Spleen (tissue), 11 donors: ENCODE results near the gene PSD. TPM values are rescaled to one million over a fixed set of nuclear protein-coding genes. Genes with fewer than 3 reads are reported as not detected.

Experiments used
- DNase-seq: peaks from one replicate; pipeline ENCODE4 v3.0.0-alpha.2; 2020
- H3K27ac ChIP-seq, 8 donors: fragments of 200-600 bp; sonication (generic) in 7 of 8; 1 replicate in 4 of 8; 2 replicates in 4 of 8; pipeline versions ENCODE4 v1.5.0 to v1.8.0; 2016 to 2021; ENCODE audit warnings: inconsistent platforms in 4 of 8, mild to moderate bottlenecking in 4 of 8, moderate library complexity in 1 of 8
- H3K27me3 ChIP-seq, 7 donors: fragments of 200-600 bp; sonication (generic) in 6 of 7; replicated peaks in 1 of 7; 1 replicate in 4 of 7; 2 replicates in 3 of 7; pipeline versions ENCODE4 v1.5.0 to v1.8.0; 2016 to 2021; ENCODE audit warnings: inconsistent platforms in 3 of 7, mild to moderate bottlenecking in 1 of 7
- H3K36me3 ChIP-seq, 6 donors: fragments of 200-600 bp; sonication (generic) in 5 of 6; 1 replicate in 4 of 6; 2 replicates in 2 of 6; pipeline versions ENCODE4 v1.5.0 to v1.8.0; 2016 to 2021; ENCODE audit warnings: inconsistent platforms in 2 of 6
- H3K4me1 ChIP-seq, 6 donors: fragments of 200-600 bp; sonication (generic) in 5 of 6; 1 replicate in 3 of 6; 2 replicates in 3 of 6; pipeline versions ENCODE4 v1.5.0 to v1.8.0; 2016 to 2021; ENCODE audit warnings: inconsistent platforms in 3 of 6
- H3K4me3 ChIP-seq, 8 donors: fragments of 200-600 bp; sonication (generic) in 7 of 8; 1 replicate in 4 of 8; 2 replicates in 4 of 8; pipeline versions ENCODE4 v1.5.0 to v1.8.0; 2016 to 2021; ENCODE audit warnings: inconsistent platforms in 4 of 8, mild to moderate bottlenecking in 4 of 8, moderate library complexity in 2 of 8
- H3K9me3 ChIP-seq, 8 donors: fragments of 200-600 bp; sonication (generic) in 7 of 8; 1 replicate in 4 of 8; 2 replicates in 4 of 8; pipeline versions ENCODE4 v1.5.0 to v1.8.0; 2016 to 2021; ENCODE audit warnings: inconsistent platforms in 4 of 8
- CTCF ChIP-seq, 11 experiments: fragments of 200-600 bp in 7 of 11; fragments of 450-650 bp in 4 of 11; sonication (generic) in 4 of 11; IDR thresholded peaks in 8 of 11; conservative IDR thresholded peaks in 3 of 11; 1 replicate in 7 of 11; 2 replicates in 4 of 11; pipeline versions ENCODE4 v1.4.0 to v1.8.0; 2016 to 2021; ENCODE audit warnings: antibody characterized with exemption in 11 of 11, inconsistent platforms in 4 of 11, mild to moderate bottlenecking in 1 of 11
- POLR2A ChIP-seq, 3 donors: fragments of 450-650 bp; IDR thresholded peaks; one replicate each; pipeline ENCODE4 v1.5.1; 2017; ENCODE audit warnings: antibody characterized with exemption in 3 of 3, mild to moderate bottlenecking in 1 of 3
- POLR2AphosphoS5 ChIP-seq, 3 donors: sonication (generic); formaldehyde crosslinking; IDR thresholded peaks; one replicate each; pipeline ENCODE4 v1.5.1; 2017; ENCODE audit warnings: antibody characterized with exemption in 3 of 3
- WGBS, 5 donors: extraction: QIAGEN DNeasy Blood & Tissue Kit in 3 of 5; methylation state at CpG; one replicate each; pipeline versions ENCODE4 v1.1.5 to v1.1.7; 2013 to 2018; 5-methylcytosine and 5-hydroxymethylcytosine counted together
- intact Hi-C: fragments of 100-400 bp; cut with DNase I; formaldehyde crosslinking; loops from one replicate; pipeline ENCODE4 v1.15.0; 2023; ENCODE audit warnings: low total_unique reads
- polyA plus RNA-seq, 3 donors: library from polyadenylated mRNA; stranded (reverse); fragments of 200-250 nt; gene quantifications; one replicate each; pipeline ENCODE4 v1.2.1, GENCODE V29; 2013
- total RNA-seq, 7 donors: library from RNA; depleted of rRNA in 3 of 7; stranded (reverse); fragments of >200 nt in 3 of 7; fragmentation: NEBNext Ultra II Directional in 4 of 7; extraction: Animal tissue kit (Norgen Biotek cat#: 25700) in 4 of 7; gene quantifications; one replicate each; pipeline versions ENCODE4 v1.1.0 to v1.2.1, GENCODE V29; 2016 to 2021
- donor health status: healthy with polysubstance abuse.
- donor health status: DM: no; HTN: no; CAD: no; lungs with moderate emphysema.
- donor health status: DM: no; HTN: no; CAD: no.
- donor health status: Bipolar disorder and iron deficiency.
- donor health status: healthy.
- donor health status: DM: no; HTN: no; CAD: no.
- donor health status: DM: yes; HTN: yes; CAD: no.

PSD gene
- total and polyA plus RNA-seq, 10 donors, result 0.59 to 2.5 (median 1.2) TPM

- no peak overlapping the region for H3K27ac ChIP-seq
- H3K36me3 ChIP-seq, result no peaks in the 10 kb centered on the region
- 80 to 90% (median 86%) methylated on average over 13 to 14 of the region's 14 CpGs for WGBS, 5 donors
- H3K4me3 ChIP-seq, result no peak overlapping the region
- H3K4me1 ChIP-seq, result peaks cover 5 to 36% (median 25%) of the 10 kb centered on the region in 6 donors
- TF ChIP-seq POLR2AphosphoS5 (IDR thresholded peaks at IDR 0.05) (no peak), POLR2A (IDR thresholded peaks at IDR 0.05) (no peak), CTCF (IDR thresholded peaks at IDR 0.05 in 8 of 11, conservative IDR thresholded peaks at IDR 0.05 in 3 of 11) (no peak)
- H3K9me3 ChIP-seq, result no peaks in the 10 kb centered on the region
- intact Hi-C loops, result no loop called here
- DNase-seq, result no peak
- H3K27me3 ChIP-seq, result peaks cover 15 to 98% (median 64%) of the 10 kb centered on the region in 7 donors
These were observed 7.0 kb downstream of the PSD start for GRCh38 chr10:102411341-102412255.

GRCh38 chr10:102410429-102411073 is 8.0 kb downstream of the PSD start:
- Histone ChIP-seq H3K4me1 (peaks cover 5 to 36% (median 25%) of the 10 kb centered on the region in 6 donors), H3K9me3 (no peaks in the 10 kb centered on the region), H3K4me3 (peak overlapping the region; percentile 8 to 71 (median 24)), H3K27ac (no peak overlapping the region), H3K36me3 (no peaks in the 10 kb centered on the region), H3K27me3 (peaks cover 15 to 88% (median 58%) of the 10 kb centered on the region in 7 donors)
- 2 to 11% (median 4%) methylated on average over 16 to 48 of the region's 48 CpGs for WGBS, 5 donors
- TF ChIP-seq POLR2AphosphoS5 (IDR thresholded peaks at IDR 0.05) (peak in 2 of 3 donors; percentile 29 to 47), CTCF (IDR thresholded peaks at IDR 0.05 in 8 of 11, conservative IDR thresholded peaks at IDR 0.05 in 3 of 11) (no peak)
- intact Hi-C loops, result no loop called here
- no peak for DNase-seq

GRCh38 chr10:102409604-102410428 is 8.8 kb downstream of the PSD start:
- Histone ChIP-seq H3K36me3 (no peaks in the 10 kb centered on the region), H3K27me3 (peaks cover 13 to 81% (median 55%) of the 10 kb centered on the region in 7 donors), H3K27ac (peak overlapping the region in 4 of 8 donors; percentile 13 to 43 (median 34)), H3K9me3 (no peaks in the 10 kb centered on the region), H3K4me1 (peaks cover 5 to 36% (median 25%) of the 10 kb centered on the region in 6 donors), H3K4me3 (peak overlapping the region in 7 of 8 donors; percentile 15 to 71 (median 40))
- intact Hi-C loops, result no loop called here
- TF ChIP-seq POLR2AphosphoS5 (IDR thresholded peaks at IDR 0.05) (no peak), CTCF (IDR thresholded peaks at IDR 0.05 in 8 of 11, conservative IDR thresholded peaks at IDR 0.05 in 3 of 11) (no peak), POLR2A (IDR thresholded peaks at IDR 0.05) (no peak)
- WGBS, 5 donors, result 31 to 61% (median 36%) methylated on average over 10 to 24 of the region's 24 CpGs
- DNase-seq, result no peak
